Prostate gland (tissue), 2 donors: ENCODE measurements around the gene PSD4.

Experiments used
- CTCF ChIP-seq, 4 experiments: fragments of 200-600 bp in 2 of 4; fragments of 450-650 bp in 2 of 4; sonication (generic) in 2 of 4; IDR thresholded peaks; 1 replicate in 3 of 4; 2 replicates in 1 of 4; pipeline ENCODE4 v1.5.1; 2016 to 2019; ENCODE audit warnings: antibody characterized with exemption in 4 of 4, mild to moderate bottlenecking in 2 of 4, moderate library complexity in 2 of 4
- POLR2A ChIP-seq: fragments of 450-650 bp; IDR thresholded peaks from one replicate; pipeline ENCODE4 v1.6.1; 2016; ENCODE audit warnings: antibody characterized with exemption, mild to moderate bottlenecking
- POLR2AphosphoS5 ChIP-seq: sonication (generic); formaldehyde crosslinking; IDR thresholded peaks from one replicate; pipeline ENCODE4 v1.6.1; 2017; ENCODE audit warnings: antibody characterized with exemption

- TF ChIP-seq CTCF (IDR thresholded peaks at IDR 0.05) (no peak), POLR2A (no peak), POLR2AphosphoS5 (no peak)
These were observed 78.3 kb downstream of the PSD4 start for GRCh38 chr2:113252047-113252590.
